Measurements from ENCODE around the gene GREB1.

Gene GREB1

DNA sequence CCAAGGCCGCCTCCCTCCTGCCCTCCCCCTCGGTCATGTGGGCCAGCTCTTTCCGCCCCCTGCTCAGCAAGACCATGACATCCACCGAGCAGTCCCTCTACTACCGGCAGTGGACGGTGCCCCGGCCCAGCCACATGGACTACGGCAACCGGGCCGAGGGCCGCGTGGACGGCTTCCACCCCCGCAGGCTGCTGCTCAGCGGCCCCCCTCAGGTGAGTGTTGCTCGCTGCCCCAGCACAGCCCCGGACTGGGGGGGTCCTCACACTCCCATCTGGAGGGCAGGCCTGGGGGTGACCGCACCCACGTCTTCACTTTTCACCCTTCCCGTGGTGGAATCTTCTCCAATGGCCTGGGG is 84.8 kb downstream of the GREB1 start:
- ChIA-PET CTCF (no interaction called here), POLR2A (no interaction called here)
- no peak for DNase-seq (ENCODE audit: extremely low spot score)
- TF ChIP-seq FOXK2 (IDR thresholded peaks at IDR 0.05) (no peak), ELF4 (IDR thresholded peaks at IDR 0.05) (no peak), ZNF384 (IDR thresholded peaks at IDR 0.05) (no peak), SUZ12 (IDR thresholded peaks at IDR 0.05) (no peak), CTBP1 (IDR thresholded peaks at IDR 0.05; ENCODE audit: borderline replicate concordance) (no peak), SP1 (IDR thresholded peaks at IDR 0.05) (no peak), TARDBP (IDR thresholded peaks at IDR 0.05) (no peak), PKNOX1 (IDR thresholded peaks at IDR 0.05) (no peak), LEF1 (IDR thresholded peaks at IDR 0.05; ENCODE audit: borderline replicate concordance) (no peak), NFRKB (IDR thresholded peaks at IDR 0.05) (no peak), ARNT (IDR thresholded peaks at IDR 0.05) (no peak), L3MBTL2 (conservative IDR thresholded peaks at IDR 0.05) (no peak), BHLHE40 (IDR thresholded peaks at IDR 0.05; ENCODE audit: borderline replicate concordance) (no peak), HDGF (IDR thresholded peaks at IDR 0.05; ENCODE audit: borderline replicate concordance) (no peak), FOXM1 (IDR thresholded peaks at IDR 0.05; ENCODE audit: borderline replicate concordance) (no peak), FOXA1 (IDR thresholded peaks at IDR 0.05) (no peak)

DNA sequence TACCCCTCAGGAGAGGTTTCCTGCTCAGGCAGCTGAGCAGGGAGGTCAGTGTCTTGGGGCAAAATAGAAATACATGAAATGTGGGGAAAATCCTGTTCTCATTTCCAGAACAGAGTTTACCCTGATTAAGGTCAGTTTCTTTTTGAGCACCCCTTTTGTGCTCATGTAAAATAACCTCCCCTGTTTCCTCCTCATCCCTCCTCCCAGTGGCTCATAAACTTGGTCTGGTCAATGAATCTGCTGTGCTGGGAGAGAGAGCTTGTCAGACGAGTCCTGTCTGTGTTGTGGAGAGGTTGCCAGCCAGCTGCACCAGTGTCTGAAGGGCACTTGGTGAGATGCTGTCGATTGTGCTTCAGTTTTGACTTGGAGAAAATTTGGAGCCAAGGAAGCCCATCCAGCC is 87.6 kb downstream of the GREB1 start:
- ChIA-PET POLR2A (no interaction called here), CTCF (no interaction called here)
- TF ChIP-seq PKNOX1 (IDR thresholded peaks at IDR 0.05) (no peak), BHLHE40 (IDR thresholded peaks at IDR 0.05; ENCODE audit: borderline replicate concordance) (no peak), CTBP1 (IDR thresholded peaks at IDR 0.05; ENCODE audit: borderline replicate concordance) (no peak), HDGF (IDR thresholded peaks at IDR 0.05; ENCODE audit: borderline replicate concordance) (no peak), TARDBP (IDR thresholded peaks at IDR 0.05) (no peak), ARNT (IDR thresholded peaks at IDR 0.05) (no peak), FOXK2 (IDR thresholded peaks at IDR 0.05) (no peak), SUZ12 (IDR thresholded peaks at IDR 0.05) (no peak), LEF1 (IDR thresholded peaks at IDR 0.05; ENCODE audit: borderline replicate concordance) (no peak), L3MBTL2 (conservative IDR thresholded peaks at IDR 0.05) (no peak), ELF4 (IDR thresholded peaks at IDR 0.05) (no peak), SP1 (IDR thresholded peaks at IDR 0.05) (no peak), FOXA1 (IDR thresholded peaks at IDR 0.05) (no peak), ZNF384 (IDR thresholded peaks at IDR 0.05) (no peak), NFRKB (IDR thresholded peaks at IDR 0.05) (no peak), FOXM1 (IDR thresholded peaks at IDR 0.05; ENCODE audit: borderline replicate concordance) (no peak)
- no peak for DNase-seq (ENCODE audit: extremely low spot score)

DNA sequence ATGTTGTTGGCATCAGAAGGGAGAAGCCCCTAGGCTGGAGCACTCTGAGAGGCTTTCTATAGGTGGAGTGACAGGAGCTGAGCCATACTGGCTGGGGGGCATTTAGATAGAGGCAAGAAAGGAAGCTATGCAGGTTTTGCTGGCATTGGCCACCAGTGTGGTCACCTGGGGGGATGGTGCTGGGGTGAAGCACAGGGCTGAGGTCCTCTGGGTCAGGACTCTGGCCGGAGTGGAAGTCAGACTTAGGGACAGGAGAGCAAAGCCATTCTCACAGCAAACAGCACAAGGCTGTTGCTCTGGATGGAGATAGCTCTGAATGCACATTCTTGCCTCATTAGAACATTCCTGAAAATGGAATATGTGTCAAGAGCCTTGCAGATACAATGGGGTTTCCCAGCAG is 88.8 kb downstream of the GREB1 start:
- TF ChIP-seq ELF4 (IDR thresholded peaks at IDR 0.05) (no peak), L3MBTL2 (conservative IDR thresholded peaks at IDR 0.05) (no peak), ZNF384 (IDR thresholded peaks at IDR 0.05) (no peak), BHLHE40 (IDR thresholded peaks at IDR 0.05; ENCODE audit: borderline replicate concordance) (no peak), SP1 (IDR thresholded peaks at IDR 0.05) (no peak), ARNT (IDR thresholded peaks at IDR 0.05) (no peak), NFRKB (IDR thresholded peaks at IDR 0.05) (no peak), FOXM1 (IDR thresholded peaks at IDR 0.05; ENCODE audit: borderline replicate concordance) (no peak), LEF1 (IDR thresholded peaks at IDR 0.05; ENCODE audit: borderline replicate concordance) (no peak), SUZ12 (IDR thresholded peaks at IDR 0.05) (no peak), FOXK2 (IDR thresholded peaks at IDR 0.05) (no peak), PKNOX1 (IDR thresholded peaks at IDR 0.05) (no peak), CTBP1 (IDR thresholded peaks at IDR 0.05; ENCODE audit: borderline replicate concordance) (no peak)
- CTCF ChIA-PET = no interaction called here
- POLR2A ChIA-PET = no interaction called here
- no peak for DNase-seq (ENCODE audit: extremely low spot score)

DNA sequence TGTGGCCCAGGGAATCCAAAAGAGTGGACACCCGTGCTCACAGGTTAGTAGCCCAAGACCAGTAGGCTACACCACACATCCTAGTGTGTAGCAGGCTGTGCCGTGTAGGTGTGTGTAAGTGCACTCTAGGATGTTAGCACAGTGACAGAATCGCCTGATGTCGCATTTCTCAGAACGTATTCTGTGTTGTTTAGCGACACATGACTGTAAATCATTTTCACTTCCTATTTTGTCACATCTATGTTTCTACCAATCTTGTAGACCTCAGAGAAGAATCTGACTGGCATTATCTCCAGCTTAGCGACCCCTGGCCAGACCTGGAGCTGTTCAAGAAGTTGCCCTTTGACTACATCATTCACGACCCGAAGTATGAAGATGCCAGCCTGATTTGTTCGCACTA is 91.0 kb downstream of the GREB1 start:
- DNase-seq (ENCODE audit: extremely low spot score) = no peak
- POLR2A ChIA-PET = no interaction called here
- TF ChIP-seq HDGF (IDR thresholded peaks at IDR 0.05; ENCODE audit: borderline replicate concordance) (no peak), SP1 (IDR thresholded peaks at IDR 0.05) (no peak), TARDBP (IDR thresholded peaks at IDR 0.05) (no peak), ELF4 (IDR thresholded peaks at IDR 0.05) (no peak), CTBP1 (IDR thresholded peaks at IDR 0.05; ENCODE audit: borderline replicate concordance) (no peak), ARNT (IDR thresholded peaks at IDR 0.05) (no peak), LEF1 (IDR thresholded peaks at IDR 0.05; ENCODE audit: borderline replicate concordance) (no peak), L3MBTL2 (conservative IDR thresholded peaks at IDR 0.05) (no peak), PKNOX1 (IDR thresholded peaks at IDR 0.05) (no peak), ZNF384 (IDR thresholded peaks at IDR 0.05) (no peak), SUZ12 (IDR thresholded peaks at IDR 0.05) (no peak), BHLHE40 (IDR thresholded peaks at IDR 0.05; ENCODE audit: borderline replicate concordance) (no peak), NFRKB (IDR thresholded peaks at IDR 0.05) (no peak), FOXK2 (IDR thresholded peaks at IDR 0.05) (no peak), FOXM1 (IDR thresholded peaks at IDR 0.05; ENCODE audit: borderline replicate concordance) (no peak), FOXA1 (IDR thresholded peaks at IDR 0.05) (no peak)
- CTCF ChIA-PET = no interaction called here

GRCh38 chr2:11625671-11626070 is 91.8 kb downstream of the GREB1 start:
- TF ChIP-seq FOXA1 (IDR thresholded peaks at IDR 0.05) (no peak), ZNF384 (IDR thresholded peaks at IDR 0.05) (no peak), PKNOX1 (IDR thresholded peaks at IDR 0.05) (no peak), BHLHE40 (IDR thresholded peaks at IDR 0.05; ENCODE audit: borderline replicate concordance) (no peak), FOXK2 (IDR thresholded peaks at IDR 0.05) (no peak), HDGF (IDR thresholded peaks at IDR 0.05; ENCODE audit: borderline replicate concordance) (no peak), NFRKB (IDR thresholded peaks at IDR 0.05) (no peak), L3MBTL2 (conservative IDR thresholded peaks at IDR 0.05) (no peak), FOXM1 (IDR thresholded peaks at IDR 0.05; ENCODE audit: borderline replicate concordance) (no peak), SUZ12 (IDR thresholded peaks at IDR 0.05) (no peak), ARNT (IDR thresholded peaks at IDR 0.05) (no peak), TARDBP (IDR thresholded peaks at IDR 0.05) (no peak), ELF4 (IDR thresholded peaks at IDR 0.05) (no peak), LEF1 (IDR thresholded peaks at IDR 0.05; ENCODE audit: borderline replicate concordance) (no peak), SP1 (IDR thresholded peaks at IDR 0.05) (no peak), CTBP1 (IDR thresholded peaks at IDR 0.05; ENCODE audit: borderline replicate concordance) (no peak)
- DNase-seq (ENCODE audit: extremely low spot score) = no peak
- ChIA-PET POLR2A (no interaction called here), CTCF (no interaction called here)

Measured in HEK293T (cell line).